ENCODE measurements around the gene SAPCD1. TPM values are rescaled to one million over a fixed set of nuclear protein-coding genes. Genes with fewer than 3 reads are reported as not detected.
A peak's percentile ranks its signal among the peaks of the same experiment; 100 is the strongest.
"Not testable (repeated sequence)": the region's sequence is repeated elsewhere in the genome, so short reads cannot be mapped to it uniquely, and the experiment has no call there.

Gene SAPCD1
- total and polyA plus RNA-seq, 2 donors from 2014 or later, result 6.5 to 6.8 TPM

- Histone ChIP-seq H3K36me3 (ENCODE audit: control insufficient read depth in 2 of 3, insufficient read depth in 3 of 3, low read length in 3 of 3) (no peaks in the 10 kb centered on the region), H3K27me3 (ENCODE audit: control insufficient read depth, insufficient read depth, low read length) (no peaks in the 10 kb centered on the region), H3K4me1 (ENCODE audit: control insufficient read depth in 2 of 3, insufficient read depth in 2 of 3, low read depth in 1 of 3, low read length in 3 of 3) (peaks cover 0 to 4% (median 3%) of the 10 kb centered on the region in 3 donors), H3K9ac (ENCODE audit: low read length in 3 of 3) (peak within 1 kb of the TSS; percentile 83 to 99 (median 97)), H3K4me3 (ENCODE audit: low read length in 3 of 3) (peak within 1 kb of the TSS; percentile 83 to 94 (median 87)), H3K9me3 (ENCODE audit: control insufficient read depth in 2 of 3, insufficient read depth in 1 of 3, low read length in 3 of 3) (no peaks in the 10 kb centered on the region), H3K27ac (ENCODE audit: low read depth in 2 of 2, low read length in 2 of 2) (peak within 1 kb of the TSS; percentile 95 to 96)
- DNase-seq (peak; percentile 98 to 99 (median 99)), FAIRE-seq (peak; percentile 38)
- intact Hi-C loops (cut with DNase I), result no loop called here
- peak; percentile 2 for TF ChIP-seq CTCF (IDR thresholded peaks at IDR 0.05; ENCODE audit: borderline replicate concordance, extremely low read depth, insufficient read depth)
Measured at GRCh38 chr6:31806470-31807272, 44.2 kb downstream of the SAPCD1 start, which contains the start of gene LSM2. Gene LSM2, minus strand, starts transcription at chr6:31806966. Its CDS starts 209 bp downstream, at chr6:31806757.

- H3K9ac ChIP-seq (ENCODE audit: low read length in 3 of 3); DNase-seq; H3K9me3 ChIP-seq (ENCODE audit: control insufficient read depth in 2 of 3, insufficient read depth in 1 of 3, low read length in 3 of 3); H3K4me1 ChIP-seq (ENCODE audit: control insufficient read depth in 2 of 3, insufficient read depth in 2 of 3, low read depth in 1 of 3, low read length in 3 of 3); intact Hi-C loops (cut with DNase I); H3K36me3 ChIP-seq (ENCODE audit: control insufficient read depth in 2 of 3, insufficient read depth in 3 of 3, low read length in 3 of 3); H3K27ac ChIP-seq (ENCODE audit: low read depth in 2 of 2, low read length in 2 of 2); H3K27me3 ChIP-seq (ENCODE audit: control insufficient read depth, insufficient read depth, low read length); H3K4me3 ChIP-seq (ENCODE audit: low read length in 3 of 3); FAIRE-seq: not testable (repeated sequence)
Measured at GRCh38 chr6:31808599-31808998, 46.1 kb downstream of the SAPCD1 start.

GRCh38 chr6:31811645-31812044, 49.2 kb downstream of the SAPCD1 start:
- no peaks in the 10 kb centered on the region for H3K36me3 ChIP-seq (ENCODE audit: control insufficient read depth in 2 of 3, insufficient read depth in 3 of 3, low read length in 3 of 3)
- intact Hi-C loops (cut with DNase I), result no loop called here
- FAIRE-seq (no peak), DNase-seq (no peak)
- no peaks in the 10 kb centered on the region for H3K9me3 ChIP-seq (ENCODE audit: control insufficient read depth in 2 of 3, insufficient read depth in 1 of 3, low read length in 3 of 3)
- TF ChIP-seq CTCF (IDR thresholded peaks at IDR 0.05; ENCODE audit: borderline replicate concordance, extremely low read depth, insufficient read depth), result no peak
- no peak overlapping the region for H3K4me3 ChIP-seq (ENCODE audit: low read length in 3 of 3)
- peaks cover 0 to 7% (median 4%) of the 10 kb centered on the region in 3 donors for H3K4me1 ChIP-seq (ENCODE audit: control insufficient read depth in 2 of 3, insufficient read depth in 2 of 3, low read depth in 1 of 3, low read length in 3 of 3)
- no peak overlapping the region for H3K9ac ChIP-seq (ENCODE audit: low read length in 3 of 3)
- no peak overlapping the region for H3K27ac ChIP-seq (ENCODE audit: low read depth in 2 of 2, low read length in 2 of 2)
- H3K27me3 ChIP-seq (ENCODE audit: control insufficient read depth, insufficient read depth, low read length), result no peaks in the 10 kb centered on the region

GRCh38 chr6:31813465-31813849, 51.0 kb downstream of the SAPCD1 start:
- H3K27ac ChIP-seq (ENCODE audit: low read depth in 2 of 2, low read length in 2 of 2), result peak overlapping the region; percentile 91 to 100
- peak overlapping the region in 2 of 3 donors; percentile 65 to 71 for H3K9ac ChIP-seq (ENCODE audit: low read length in 3 of 3)
- no peaks in the 10 kb centered on the region for H3K9me3 ChIP-seq (ENCODE audit: control insufficient read depth in 2 of 3, insufficient read depth in 1 of 3, low read length in 3 of 3)
- no peak for TF ChIP-seq CTCF (IDR thresholded peaks at IDR 0.05; ENCODE audit: borderline replicate concordance, extremely low read depth, insufficient read depth)
- H3K4me1 ChIP-seq (ENCODE audit: control insufficient read depth in 2 of 3, insufficient read depth in 2 of 3, low read depth in 1 of 3, low read length in 3 of 3), result peaks cover 2 to 12% (median 4%) of the 10 kb centered on the region in 3 donors
- intact Hi-C loops (cut with DNase I), result no loop called here
- peak overlapping the region in 2 of 3 donors; percentile 11 to 46 for H3K4me3 ChIP-seq (ENCODE audit: low read length in 3 of 3)
- H3K27me3 ChIP-seq (ENCODE audit: control insufficient read depth, insufficient read depth, low read length), result no peaks in the 10 kb centered on the region
- FAIRE-seq, result no peak
- DNase-seq, result peak in 1 of 5 donors; percentile 52
- H3K36me3 ChIP-seq (ENCODE audit: control insufficient read depth in 2 of 3, insufficient read depth in 3 of 3, low read length in 3 of 3), result no peaks in the 10 kb centered on the region
